ENCODE data around the gene UBL3.
A peak's percentile ranks its signal among the peaks of the same experiment; 100 is the strongest.

The UBL3 gene, protein sequence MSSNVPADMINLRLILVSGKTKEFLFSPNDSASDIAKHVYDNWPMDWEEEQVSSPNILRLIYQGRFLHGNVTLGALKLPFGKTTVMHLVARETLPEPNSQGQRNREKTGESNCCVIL

DNA sequence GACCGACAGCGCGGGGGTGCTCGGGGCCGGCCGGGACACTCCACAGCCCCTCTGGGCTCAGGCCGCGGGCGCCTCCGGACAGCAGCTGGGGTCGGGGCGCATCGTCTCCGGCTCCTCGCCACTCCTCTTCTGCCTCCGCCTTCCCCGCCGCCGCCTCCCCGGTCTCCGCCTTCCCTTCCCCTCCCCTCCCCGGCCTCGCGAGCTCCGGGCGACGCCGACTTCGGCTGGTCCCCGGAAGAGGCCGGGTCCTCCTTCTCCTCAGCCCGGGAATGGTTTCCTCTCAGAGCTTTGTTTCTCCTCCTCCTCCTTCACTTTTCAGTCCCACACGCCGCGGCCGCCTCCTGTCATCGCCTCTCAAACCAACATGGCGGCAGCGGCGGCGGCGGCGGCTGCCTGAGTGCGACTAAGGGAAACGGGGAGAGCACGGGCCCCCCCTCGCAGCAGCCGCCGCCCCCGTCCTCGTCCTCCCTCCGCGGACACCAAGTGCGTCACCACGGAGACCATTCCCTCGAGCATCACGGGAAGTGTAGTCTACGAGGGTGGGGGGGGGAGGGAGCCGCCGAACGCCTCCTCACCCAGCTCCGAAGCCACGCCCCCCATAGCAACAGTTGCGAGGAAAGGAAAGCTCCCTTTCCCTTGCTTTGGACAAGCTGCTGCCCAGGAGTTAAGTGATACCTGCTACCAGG, at the start of gene UBL3:
TSS of gene UBL3 (minus strand) at position 405 of the 686 bp plus-strand sequence. CDS start 1,079 bp downstream, outside the sequence.
- peak; percentile 96 for DNase-seq (ENCODE audit: low read depth, low spot score)

DNA sequence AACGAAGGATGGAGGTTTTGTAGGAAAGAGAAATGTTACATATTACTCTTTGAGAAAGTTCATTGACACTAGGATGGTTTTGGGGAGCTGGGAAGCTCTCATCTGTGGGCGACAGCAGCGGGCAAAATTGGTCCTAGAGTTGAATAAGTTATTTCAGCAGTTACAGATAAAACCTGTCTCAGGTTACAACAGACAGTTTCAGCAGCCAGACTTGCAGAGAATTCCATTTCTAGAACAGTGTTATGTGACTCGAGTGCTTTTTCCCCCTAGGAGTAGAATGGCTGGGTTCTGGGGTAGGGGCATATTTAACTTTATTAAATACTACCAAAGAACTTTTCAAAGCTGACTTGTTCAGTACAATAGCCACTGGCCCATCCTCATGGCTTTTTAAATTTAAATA, 46.7 kb upstream of the UBL3 start:
- DNase-seq (ENCODE audit: low read depth, low spot score): no peak

DNA sequence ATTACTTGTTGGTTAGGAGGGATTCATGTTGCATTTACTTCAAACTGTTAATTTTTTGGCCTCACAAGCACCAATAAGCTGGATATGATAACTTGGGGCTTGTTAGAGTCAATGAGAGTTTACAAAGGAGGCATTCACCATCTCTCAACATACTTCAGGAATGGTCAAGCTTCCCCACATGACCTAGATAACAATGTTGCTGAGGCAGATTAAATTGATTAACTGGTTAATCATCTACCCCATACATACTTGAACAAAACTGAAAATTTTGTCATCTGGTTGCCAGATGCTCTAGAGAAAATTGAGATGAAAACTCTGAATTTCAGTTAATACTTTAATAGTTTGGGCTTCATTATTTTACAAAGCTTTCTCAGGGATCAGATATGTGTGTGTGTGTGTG, 43.0 kb upstream of the UBL3 start:
- no peak for DNase-seq (ENCODE audit: low read depth, low spot score)

DNA sequence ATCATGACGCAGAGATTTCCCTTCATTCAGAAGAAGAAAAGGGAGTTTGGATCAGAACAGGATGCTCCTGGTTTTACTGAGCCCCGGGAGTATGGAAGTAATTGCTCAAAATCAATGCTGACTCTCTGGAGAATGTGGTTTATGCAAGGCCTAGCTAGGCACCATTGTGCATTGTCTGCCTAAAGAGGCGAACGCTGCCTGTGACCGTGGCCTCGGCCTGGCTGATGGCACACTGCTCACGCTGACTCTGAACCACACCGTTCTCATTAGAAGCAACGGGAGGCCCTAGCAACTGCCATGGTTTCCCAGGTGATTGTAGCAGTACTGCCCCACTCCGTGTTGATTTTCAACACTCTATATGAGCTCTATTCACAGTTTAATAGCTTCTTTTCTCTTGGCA, 41.7 kb upstream of the UBL3 start:
- DNase-seq (ENCODE audit: low read depth, low spot score): no peak

DNA sequence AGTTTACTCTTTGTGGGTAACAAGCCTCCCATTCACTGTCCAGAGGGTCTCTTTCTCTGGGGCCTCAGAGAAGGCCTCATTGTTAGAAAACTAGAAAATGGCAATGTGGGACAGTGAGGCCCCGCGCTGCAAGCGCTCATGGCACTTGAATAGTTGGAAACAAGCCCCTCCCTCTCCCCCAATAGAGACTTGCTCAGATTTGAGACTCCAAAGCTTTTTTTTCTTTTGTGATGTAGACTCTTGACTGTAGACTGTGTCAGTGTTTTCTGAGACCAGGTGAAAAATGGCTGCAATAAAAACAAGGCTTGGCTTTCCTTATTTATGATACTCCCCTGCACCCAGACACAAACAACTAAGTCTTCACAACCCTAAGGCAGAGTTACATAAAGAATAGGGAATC, 38.7 kb upstream of the UBL3 start:
- no peak for DNase-seq (ENCODE audit: low read depth, low spot score)

DNA sequence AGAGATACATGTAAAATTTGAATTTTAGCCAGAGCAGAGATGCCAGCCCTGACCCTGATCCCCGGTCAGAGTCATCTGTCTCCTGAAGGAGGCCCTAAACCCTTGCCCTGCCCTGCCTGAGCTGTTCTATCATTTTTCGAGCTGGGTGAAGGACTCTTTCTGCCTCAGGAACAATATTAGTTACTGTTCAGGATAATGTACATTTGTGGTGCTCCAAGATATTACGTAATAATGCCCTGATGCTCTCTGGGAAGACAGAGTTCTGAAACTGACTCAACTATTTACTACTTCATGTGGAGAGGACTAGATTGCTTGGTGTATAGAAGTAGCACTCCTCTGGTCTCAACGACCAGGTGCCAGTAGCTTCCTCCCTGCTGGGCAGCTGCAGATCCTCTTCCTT, 37.9 kb upstream of the UBL3 start:
- DNase-seq (ENCODE audit: low read depth, low spot score): no peak

DNA sequence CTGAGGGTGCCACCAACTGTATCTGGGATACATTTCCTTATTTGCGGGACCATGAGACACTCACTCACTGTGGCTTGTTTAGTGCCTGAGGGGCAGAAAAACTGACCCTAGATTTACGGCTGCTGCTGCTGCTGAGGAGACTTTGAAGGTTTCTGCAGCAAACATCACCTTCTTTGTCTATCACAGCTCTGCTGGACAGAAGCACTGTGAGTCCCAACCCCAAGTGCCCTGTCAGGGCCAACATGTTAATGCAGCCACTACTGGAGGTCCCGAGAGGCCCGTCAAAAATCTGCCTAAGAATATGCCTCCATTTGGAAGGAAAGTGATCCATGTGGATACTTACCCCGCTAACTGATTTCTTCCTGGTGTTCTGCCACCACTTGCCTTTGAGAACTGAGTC, 37.3 kb upstream of the UBL3 start:
- no peak for DNase-seq (ENCODE audit: low read depth, low spot score)

DNA sequence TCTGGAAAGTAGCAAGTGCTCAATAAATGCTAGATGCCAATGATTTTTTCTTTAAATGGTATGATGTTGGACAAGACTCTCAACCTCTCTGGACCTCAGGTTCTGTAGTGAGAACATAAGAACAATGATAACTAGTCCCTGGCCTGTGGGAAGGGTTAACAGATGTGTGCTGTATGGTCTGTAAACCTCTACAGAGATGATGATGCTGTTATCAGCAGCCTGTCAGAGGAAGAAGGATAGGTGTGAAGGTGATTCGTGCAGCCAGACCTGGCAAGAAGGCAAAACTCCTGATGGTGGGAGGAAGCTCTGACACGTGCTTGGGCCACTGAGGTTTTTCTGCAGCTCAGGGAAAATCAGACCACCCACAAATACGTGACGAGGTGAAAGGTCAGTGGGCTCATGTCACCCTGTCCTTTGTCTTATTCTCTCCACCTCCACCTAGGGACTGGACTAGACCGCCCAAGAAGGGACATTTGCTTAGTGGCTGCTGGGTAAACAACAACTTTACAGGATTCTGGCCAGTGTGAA, 36.7 kb upstream of the UBL3 start:
- DNase-seq (ENCODE audit: low read depth, low spot score): no peak

DNA sequence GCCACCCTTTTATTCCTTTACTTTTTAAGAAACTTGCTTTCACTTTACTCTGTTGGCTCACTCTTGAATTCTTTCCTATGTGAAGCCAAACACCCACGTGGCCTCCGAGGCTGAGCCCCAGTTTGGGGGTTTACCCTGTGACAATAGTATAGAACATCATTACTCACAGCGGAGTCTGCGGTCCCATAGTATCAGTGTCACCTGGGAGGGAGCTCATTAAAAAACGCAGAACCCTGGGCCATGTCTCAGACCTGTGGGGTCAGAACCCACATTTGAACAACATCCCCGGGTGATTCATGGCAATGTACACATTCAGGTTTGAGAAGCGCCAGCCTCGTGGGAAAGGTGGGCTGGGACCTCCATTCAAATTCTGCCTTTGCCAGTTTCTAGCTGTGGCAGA, 36.0 kb upstream of the UBL3 start:
- no peak for DNase-seq (ENCODE audit: low read depth, low spot score)

DNA sequence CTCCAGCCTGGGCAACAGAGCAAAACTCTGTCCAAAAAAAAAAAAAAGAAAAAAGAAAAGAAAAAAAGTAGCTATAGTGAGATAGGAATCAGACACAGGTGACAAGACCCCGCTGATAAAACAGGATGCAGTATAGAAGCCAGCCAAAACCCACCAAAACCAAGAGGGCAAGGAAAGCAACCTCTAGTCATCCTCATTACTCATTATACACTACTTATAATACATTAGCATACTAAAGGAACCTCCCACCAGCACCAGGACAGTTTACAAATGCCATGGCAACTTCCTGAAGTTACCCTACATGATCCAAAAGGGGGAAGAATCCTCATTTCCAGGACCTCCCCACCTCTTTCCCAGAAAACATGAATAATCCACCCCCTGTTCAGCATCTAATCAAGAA, 35.6 kb upstream of the UBL3 start:
- DNase-seq (ENCODE audit: low read depth, low spot score): no peak

DNA sequence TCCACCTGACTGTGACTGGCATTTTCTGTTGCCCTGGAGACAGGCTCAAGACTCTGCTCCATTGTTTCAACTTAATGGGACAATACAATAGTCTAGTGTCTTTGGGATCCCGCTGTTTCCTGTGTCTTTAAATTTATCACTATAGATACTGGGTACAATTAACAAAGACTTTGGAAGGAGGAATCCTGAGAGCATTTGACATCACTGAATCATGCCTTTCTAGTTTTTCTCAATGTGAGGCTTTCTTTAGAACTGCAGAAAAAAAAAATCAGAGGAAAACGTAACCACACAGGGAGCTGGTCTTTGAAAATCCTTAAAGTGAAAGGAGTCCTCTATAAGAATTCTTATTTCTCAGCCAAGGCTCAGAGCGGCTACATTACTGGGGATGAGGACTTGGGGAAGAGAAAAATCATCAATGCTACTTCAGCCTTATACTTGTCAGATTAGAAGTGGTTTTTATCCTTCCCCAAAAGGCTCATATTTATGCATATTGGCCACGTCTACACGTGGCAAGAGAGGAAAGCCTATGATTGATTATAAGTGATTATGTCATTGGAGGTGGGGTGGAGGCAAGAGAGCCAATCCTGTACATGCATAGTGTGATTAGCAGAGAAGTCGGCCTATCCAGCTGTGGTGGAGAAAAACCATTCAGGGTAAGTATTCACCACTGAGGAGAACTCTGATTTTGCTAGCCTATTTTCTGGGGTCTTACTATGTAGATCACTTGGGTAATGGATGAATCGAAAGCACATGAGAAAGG, 34.4 kb upstream of the UBL3 start:
- no peak for DNase-seq (ENCODE audit: low read depth, low spot score)

DNA sequence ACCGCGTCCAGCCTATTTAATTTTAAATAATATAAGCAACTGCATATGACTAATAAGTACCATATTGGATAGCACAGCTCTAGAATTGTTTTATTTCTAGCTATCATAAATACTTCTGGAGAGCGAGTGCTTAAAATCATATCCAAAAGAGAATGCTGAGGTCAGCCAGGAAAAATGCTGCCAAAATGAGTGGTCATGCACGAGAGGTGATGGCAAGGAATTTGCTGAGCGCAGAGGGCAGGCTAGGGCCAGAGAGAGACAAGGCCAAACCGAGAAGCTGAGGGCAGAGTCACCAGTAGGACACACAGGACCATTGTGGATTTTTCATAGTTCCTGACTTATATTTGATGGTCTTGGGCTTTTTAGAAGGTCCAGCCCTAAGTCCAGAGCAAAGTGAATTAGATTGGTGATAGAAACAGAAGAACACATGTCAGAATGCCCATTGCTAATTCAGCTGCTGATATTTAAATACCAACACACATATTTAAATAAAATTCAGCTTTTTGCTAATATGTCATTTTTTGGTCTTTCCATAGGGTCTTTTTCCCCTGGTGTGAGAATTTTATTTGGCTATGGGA, 33.6 kb upstream of the UBL3 start:
- DNase-seq (ENCODE audit: low read depth, low spot score): no peak

DNA sequence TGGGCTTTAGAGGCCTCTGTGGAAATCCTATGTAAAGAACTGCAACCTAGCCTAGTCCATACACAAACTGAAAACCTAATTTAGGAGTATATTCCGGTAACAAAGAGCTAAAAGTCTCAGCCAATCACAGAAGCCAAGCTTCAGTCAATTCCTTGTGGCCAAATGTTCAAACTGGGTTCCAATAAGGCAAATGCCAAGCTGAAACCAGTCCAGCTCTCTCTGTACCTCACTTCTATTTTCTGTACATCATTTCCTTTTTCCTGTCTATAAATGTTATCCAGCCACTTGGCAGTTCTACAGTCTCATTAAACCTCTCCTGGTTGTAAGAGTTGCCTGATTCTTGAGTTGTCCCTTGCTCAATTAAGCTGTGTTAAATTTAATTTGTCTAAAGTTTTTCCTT, 31.7 kb upstream of the UBL3 start:
- no peak for DNase-seq (ENCODE audit: low read depth, low spot score)

DNA sequence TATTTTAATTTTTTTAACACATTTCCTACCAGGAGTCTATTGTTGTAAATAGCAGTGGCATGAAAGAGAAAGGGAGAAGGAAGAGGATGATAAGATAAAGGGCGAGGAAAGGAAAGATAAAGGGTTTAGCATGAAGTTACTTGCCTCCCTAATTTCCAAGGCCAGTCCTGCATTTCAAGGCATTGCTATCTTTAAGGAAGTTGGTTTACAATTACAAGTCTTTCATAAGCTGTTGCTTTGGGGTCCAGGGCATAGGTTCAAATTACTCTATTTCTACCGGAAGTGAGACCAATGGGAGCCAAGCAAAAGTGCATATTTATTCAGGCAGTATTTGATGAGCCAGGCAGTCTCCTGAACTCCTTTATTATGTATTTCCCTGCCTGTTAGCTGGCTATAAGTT, 27.7 kb upstream of the UBL3 start:
- no peak for DNase-seq (ENCODE audit: low read depth, low spot score)

DNA sequence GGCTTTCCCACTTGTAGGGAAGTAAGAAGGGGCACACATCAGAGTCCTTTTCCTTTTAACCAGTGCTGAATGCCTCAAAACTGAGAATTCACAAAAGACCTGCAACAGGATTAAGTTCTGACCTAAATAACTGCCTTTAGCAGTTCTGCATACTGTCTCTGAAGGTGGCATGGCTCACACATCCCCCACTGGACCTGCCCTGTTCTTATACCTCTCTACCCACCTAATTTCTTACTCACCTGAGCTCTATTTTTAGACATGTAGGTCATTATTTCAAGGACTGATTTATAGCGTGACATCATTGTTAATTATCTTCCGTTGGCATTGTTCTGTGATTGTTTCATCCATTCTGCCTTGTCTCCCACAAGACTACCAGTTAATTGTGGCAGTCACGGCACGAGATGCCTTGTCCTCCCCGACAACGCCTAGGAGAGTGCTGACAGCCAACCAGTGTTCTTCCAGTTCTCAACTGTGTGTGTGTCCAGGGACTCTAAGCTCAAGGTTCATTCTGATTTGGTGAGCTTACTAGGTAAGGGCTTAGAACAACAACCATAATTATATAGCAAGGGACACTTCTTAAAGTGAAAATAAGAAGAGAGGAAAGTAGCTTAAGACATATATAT, 27.1 kb upstream of the UBL3 start:
- no peak for DNase-seq (ENCODE audit: low read depth, low spot score)

DNA sequence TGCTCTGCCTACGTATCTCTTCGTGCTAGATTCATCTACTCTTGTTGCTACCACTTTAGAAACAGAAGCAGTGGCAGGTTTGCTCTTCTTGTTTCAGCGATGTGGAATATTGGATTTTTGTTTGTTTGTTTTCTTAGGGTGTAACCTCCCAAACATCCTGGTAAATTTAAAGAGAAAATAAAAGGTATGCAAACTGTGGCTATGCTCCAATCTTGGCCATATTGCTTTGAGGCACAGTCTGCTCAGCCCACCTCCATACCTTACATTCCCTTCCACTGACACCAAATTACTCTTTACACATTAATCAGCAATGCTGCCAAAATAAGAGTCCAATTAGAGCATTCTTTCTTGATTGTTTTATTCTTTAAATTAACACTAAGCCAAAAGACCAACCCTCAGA, 25.2 kb upstream of the UBL3 start:
- no peak for DNase-seq (ENCODE audit: low read depth, low spot score)

DNA sequence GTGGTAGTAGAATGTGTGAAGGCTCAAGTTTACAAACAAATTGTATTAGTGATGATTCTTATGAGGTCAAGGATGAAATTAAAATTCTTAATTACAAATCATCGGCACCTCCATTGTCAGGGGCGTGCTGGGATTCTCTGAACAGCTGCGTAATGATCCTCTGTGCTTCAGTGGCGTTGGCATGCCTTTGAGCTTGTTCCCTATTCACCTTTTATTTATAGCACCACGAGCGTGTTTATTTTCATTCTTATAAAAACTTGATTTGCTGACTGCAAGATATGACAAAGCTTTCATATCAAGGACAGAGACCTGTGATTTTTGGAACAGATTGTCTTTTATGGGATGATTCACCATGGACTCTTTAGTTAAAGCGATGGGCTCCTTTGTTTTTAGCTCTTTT, 18.2 kb upstream of the UBL3 start:
- no peak for DNase-seq (ENCODE audit: low read depth, low spot score)

DNA sequence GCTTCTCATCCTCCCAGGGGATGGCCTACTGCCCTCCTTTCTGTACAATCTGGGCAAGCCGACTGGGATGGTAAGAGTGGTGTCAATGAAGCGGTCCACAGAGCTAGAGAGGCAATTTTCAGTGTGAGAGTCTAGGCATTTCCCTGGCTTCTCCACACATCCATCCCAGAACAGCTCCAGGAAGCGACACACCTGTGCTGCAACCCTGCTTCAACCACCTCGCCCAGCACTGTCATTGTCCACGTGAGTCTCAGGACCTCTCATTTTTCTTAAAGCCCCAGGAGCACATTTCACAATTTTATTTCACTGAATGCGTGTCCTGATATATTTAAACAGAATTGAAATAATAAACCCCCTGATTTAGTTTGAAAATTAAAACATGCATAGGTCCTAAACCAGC, 15.5 kb upstream of the UBL3 start:
- no peak for DNase-seq (ENCODE audit: low read depth, low spot score)

DNA sequence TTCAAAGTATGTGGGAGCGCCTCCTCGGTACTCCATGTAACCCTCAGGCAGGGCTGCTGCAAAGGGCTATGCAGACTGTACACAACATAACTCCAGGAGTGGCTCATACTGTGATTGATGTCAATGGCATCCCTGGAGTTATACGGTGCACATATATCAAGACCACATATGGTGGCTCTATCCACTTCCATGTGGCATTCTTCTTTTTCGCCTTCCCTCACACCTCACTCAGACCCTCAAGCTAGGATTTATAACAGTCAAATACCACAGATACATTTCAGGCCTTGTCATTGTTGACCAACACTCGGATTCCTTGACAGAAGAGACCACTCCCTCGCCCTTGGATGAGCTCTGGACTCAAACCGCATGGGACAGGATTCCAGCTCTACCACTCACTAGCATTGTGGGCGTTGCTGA, 11.3 kb upstream of the UBL3 start:
- DNase-seq (ENCODE audit: low read depth, low spot score): no peak

DNA sequence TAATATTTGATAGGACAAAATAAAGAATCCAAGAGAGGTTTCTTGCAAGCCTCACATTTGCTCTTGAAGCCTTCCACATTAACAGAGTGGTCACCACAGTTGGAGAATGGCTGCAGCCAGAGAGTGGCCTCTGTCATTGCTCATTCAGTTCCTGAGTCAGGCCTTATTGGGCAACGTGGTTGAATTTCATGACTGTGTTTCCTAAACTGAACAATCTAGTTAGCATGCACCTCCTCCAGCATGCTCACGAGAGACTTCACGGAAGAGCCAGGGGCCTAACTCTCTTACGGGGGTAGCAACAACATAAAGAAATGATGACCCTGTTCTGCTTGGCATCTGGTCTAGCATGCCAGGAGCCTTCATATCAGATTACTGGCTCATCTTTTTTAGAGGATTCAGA, 9.6 kb upstream of the UBL3 start:
- no peak for DNase-seq (ENCODE audit: low read depth, low spot score)

DNA sequence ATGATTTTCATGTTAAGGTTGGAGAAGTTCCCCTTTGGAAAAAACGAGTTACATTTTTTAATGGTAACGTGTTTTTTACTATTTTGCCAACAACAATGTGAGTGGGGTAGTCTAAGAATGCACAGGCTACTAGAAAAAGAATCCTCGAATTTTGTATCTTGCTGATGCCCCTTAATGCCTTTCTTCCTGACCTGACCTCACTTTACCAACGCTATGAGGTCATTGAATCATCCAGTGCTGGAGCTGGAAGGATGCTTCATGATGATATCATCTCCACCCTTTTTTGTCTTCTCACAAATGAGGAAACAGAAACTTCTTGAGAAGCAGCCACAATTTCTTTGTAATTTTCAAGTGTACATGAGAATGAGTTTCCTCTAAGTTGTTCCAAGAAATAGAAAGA, 8.2 kb upstream of the UBL3 start:
- DNase-seq (ENCODE audit: low read depth, low spot score): no peak

DNA sequence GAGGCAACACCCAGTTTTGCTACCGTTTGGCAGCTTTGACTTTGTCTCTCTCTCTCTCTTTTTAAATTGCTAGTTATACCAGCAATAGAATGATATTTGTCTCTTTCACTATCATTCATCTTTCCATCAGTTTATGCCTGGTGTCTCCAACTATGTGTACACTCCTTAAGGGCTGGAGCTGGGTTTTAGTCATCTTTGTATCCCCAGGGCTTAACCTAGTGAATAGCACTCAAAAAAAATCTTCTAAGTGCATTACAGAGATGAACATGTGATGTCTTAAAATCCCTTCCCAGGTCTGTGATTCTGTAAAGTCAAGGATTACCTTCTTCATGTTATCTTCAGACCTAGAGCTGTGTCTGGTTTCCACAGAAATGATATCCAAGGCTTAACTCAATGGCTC, 7.8 kb upstream of the UBL3 start:
- DNase-seq (ENCODE audit: low read depth, low spot score): no peak
